Left kidney (tissue), 2 donors: ENCODE measurements around the gene TRAM2. TPM values are rescaled to one million over a fixed set of nuclear protein-coding genes. Genes with fewer than 3 reads are reported as not detected.

ENCODE experiments used
- DNase-seq: peaks from one replicate; pipeline ENCODE4 v3.0.0-alpha.2; 2013
- polyA plus RNA-seq: library from polyadenylated mRNA; unstranded; fragments of 120-200 nt; gene quantifications from one replicate; pipeline ENCODE4 v1.2.1, GENCODE V29; 2013; ENCODE audit not compliant: insufficient read length

TRAM2 gene
- polyA plus RNA-seq, 1 donor: 50.8 TPM

DNA sequence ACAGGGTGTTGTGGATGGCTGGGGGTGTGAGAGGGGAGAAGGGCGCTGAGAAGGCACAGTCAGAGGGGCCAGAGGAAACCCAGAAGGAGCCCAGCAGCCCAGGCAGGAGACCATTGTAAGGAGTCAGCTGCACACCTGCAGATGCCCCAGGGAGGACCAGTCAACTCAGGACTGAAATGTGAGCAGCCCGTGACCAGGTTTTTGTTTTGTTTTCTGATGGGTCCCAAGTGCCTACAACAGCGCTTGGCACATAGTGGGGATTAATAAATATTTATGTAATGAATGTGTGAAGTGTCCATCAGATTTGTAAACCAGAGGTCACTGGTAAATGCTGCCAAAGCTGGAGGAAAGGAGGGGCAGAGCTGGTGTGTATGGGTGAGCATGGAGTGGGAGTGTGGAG is 30.2 kb downstream of the TRAM2 start:
- DNase-seq: no peak

DNA sequence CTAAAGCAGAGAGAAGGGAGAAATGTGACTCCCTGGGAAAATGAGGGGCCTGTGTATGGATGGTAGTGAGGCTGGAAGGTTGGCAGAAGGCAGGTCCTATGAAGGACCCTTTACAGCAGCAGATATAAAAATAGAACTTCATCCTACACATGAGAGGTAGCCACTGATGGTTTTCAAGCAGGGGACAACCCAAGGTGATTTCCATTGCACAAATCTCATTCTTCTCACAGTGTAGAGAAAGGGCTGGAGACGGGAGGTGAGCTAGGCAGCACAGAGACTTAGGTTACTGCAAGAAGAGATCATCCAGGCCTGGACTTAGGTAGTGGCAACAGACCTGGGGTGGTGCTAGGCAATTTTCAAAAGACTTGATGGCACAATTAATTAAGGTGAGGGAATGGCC is 30.7 kb downstream of the TRAM2 start:
- DNase-seq: no peak

- DNase-seq: no peak
Measured at GRCh38 chr6:52545406-52546119, 31.3 kb downstream of the TRAM2 start.

GRCh38 chr6:52544602-52545405 is 32.1 kb downstream of the TRAM2 start:
- no peak for DNase-seq

- DNase-seq: no peak
Measured at GRCh38 chr6:52543729-52544601, 32.9 kb downstream of the TRAM2 start.

DNA sequence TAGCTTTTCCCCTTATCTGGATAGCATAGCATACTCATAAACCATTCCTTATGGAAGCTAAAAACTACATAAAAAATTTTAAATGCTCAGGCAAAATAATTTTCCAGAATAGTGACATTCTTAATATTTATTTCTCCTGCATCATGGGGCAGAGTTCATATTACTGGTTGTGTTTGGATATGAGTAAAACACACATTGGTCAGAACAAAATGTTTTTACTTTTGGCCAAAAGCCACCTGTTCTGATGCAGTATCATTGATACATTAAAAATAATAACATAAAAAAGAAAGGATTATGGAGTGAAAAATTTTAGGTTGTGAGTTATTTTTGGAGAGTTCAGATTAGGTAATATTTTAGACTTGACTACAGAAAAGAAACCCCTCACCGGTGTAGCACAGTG is 33.6 kb downstream of the TRAM2 start:
- no peak for DNase-seq

- no peak for DNase-seq
Measured at GRCh38 chr6:52541135-52541534, 35.7 kb downstream of the TRAM2 start.

DNA sequence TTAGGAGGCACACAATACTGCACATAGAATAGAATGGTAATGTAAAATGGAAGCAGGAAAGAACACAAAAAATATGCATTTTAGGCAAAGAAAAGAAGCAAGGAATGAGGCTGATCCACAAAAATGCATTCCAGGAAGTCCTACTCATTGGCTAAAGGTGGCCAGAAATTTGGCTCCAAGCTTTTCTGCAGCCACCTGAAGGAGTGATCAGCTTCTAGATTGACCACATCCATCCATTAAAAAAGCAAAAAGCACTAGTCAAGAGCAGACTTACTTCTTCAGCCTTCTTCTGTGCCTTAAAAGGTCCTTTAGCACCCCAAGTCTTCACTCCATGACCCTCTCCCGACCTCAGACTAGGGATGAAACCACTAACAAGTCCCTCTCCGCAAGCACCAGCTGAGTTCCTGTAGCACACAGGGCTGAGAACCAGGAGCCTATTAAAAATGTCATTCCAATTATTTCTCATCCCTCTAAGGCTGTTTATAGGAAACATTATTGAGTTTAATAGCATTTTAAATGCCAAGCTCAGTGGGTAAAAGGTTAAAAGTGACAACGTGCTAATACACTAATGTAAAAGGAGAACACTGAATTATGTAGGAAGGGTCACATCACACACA is 36.5 kb downstream of the TRAM2 start:
- no peak for DNase-seq

GRCh38 chr6:52539607-52540006 is 37.3 kb downstream of the TRAM2 start:
- no peak for DNase-seq

- DNase-seq: no peak
Measured at GRCh38 chr6:52538901-52539354, 37.9 kb downstream of the TRAM2 start.

- no peak for DNase-seq
Measured at GRCh38 chr6:52538252-52538900, 38.5 kb downstream of the TRAM2 start.

DNA sequence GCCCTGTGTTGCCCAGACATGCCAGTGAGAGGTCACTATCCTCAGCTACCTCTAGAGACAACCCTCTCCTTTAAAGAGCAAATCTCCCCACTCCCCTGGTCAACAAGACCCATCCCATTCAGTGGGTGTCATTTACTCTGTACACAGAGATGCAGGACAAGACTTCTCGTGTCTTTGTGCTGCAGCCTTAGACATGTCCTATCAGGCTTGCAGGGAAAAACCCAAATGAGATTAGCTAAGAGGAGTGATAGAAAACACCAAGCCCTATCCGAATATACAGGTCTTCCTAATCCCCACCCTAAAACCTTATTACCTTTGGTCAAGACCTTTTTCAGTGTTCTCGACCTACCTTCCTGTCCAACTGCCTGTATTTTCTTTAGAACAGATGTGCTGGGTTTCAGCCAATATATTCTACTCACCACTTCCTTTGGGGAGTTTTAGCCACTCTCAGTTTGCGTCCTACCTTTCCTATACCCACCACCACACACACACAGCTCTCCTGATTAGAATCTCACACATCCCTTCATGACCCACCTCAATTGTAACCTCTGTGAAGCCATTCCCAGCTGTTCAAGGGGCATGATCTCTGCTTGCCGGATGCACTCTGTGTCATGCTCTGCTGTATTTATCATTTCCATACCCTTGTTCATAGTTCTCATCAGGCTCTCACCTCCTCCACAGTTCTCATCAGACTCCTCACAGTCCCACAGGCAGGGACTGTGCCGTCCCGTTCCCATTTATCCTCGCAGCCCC is 39.7 kb downstream of the TRAM2 start:
- no peak for DNase-seq

DNA sequence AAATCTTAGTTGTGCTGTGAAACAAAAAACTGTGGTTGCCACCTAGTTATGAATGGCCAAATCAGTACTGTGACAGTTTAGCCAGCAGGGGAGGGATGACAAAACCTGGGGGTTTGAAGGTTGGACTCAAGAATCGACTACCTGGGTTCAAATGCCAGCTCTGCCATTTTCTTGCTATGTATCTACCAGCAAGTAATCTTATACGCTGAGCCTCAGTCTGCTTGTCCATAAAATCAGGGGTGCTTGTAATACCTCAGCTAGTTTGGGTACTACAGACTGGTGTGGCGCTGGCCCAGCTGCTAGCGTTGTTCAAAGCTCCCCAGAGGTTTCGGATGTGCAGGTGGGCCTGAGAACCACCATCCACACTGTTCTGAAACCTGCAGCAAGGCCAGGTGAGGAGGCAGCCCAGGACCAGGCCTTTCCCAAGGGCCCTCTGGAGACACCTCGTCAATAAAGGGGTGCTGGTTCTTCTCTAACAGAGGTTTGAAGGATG is 40.4 kb downstream of the TRAM2 start:
- DNase-seq: no peak

- DNase-seq: no peak
Measured at GRCh38 chr6:52535711-52536423, 41.0 kb downstream of the TRAM2 start.

DNA sequence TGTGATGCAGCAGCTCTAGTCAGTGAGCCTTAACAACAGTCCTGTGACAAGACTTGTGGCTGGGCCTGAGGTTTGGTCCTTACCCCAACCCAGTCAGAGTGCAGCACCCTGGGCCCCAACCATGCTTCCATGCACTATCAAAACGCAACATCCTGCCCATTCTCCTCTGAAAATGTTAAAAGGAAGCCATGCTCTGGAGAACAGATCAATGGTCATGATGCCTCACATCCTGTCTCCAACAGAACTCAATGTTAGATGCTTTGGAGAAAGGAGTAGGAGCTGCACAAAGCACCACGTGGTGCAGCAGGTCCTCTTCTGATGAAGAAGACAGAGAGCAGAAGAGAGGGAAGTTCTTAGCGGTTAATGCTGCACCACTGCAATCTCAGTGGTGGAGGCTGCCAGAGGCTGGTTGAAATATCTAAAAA is 41.9 kb downstream of the TRAM2 start:
- DNase-seq: no peak

DNA sequence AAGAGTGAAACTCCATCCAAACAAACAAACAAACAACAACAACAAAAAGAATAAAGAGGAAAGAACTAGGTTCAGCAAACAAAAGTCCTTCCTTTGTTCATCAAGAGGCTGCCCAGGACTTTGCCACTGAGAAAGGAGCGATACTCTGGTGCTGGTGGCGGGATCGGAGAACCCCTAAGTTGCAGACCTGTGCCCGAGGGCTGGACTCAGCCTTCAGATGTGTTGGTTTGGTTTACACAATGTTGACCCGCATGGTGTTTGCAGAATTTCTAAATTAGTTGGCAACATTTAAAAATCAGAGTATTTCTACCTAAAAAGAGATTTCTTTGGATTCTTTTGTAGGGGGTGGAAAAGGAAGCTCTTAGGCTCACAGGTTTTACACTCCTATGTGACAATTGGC is 42.5 kb downstream of the TRAM2 start:
- DNase-seq: no peak

DNA sequence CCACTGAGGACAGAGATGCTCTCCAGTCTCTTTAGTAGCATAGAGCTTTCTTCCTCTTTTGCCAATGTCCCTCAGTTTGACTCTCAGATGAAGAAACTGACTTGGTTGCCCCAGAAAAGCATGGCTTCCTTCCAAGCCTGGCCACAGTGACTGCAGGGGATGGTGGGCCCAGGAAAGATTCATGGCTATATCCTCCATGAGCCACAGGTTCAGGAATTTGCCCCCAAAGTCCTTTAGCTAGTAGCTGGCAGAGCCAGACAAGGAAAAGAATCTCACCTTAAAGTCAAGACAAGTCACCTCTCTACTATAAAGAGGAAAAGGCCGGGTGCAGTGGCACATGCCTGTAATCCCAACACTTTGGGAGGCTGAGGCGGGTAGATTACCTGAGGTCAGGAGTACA is 43.4 kb downstream of the TRAM2 start:
- DNase-seq: no peak

DNA sequence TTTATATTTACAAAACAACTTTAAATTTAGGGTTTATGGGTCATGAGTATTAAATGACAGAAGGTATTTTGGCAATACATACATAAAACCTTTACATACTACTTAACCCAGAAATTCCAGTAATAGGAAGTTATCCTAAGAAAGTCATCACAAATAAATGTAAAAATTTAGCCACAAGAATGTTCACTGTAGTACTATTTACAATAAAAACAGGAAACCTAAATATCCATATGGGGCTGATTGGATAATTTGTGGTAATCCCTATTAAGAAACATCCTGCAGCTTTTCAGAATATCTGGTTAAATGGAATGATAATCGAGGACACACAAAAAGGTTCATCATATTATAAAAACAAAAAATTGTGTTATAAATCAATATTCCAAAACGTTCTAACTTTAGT is 44.4 kb downstream of the TRAM2 start:
- no peak for DNase-seq

GRCh38 chr6:52531834-52532233 is 45.0 kb downstream of the TRAM2 start:
- no peak for DNase-seq

DNA sequence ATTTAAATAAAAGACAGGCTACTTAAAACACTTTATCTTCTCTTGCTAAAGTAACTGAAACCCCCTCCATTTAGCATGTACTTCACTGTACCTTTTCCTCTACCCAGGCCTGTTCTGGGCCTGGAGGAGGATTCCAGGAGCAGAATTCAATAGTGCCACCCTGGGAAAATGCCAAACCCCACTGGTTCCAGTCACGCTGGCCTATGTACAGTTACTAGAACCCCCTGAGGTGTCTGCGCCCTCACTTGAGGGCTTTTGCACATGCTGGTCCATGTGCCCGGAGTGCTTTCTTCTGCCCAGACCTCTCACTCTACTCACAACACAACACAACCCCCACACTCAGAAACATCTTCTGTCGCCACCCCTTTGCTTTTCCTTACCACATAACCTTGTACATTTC is 45.5 kb downstream of the TRAM2 start:
- no peak for DNase-seq
